Measurements from ENCODE around the gene ATXN7L3.
"Not testable (repeated sequence)": the region's sequence is repeated elsewhere in the genome, so short reads cannot be mapped to it uniquely, and the experiment has no call there.

The ATXN7L3 gene

GRCh38 chr17:44174427-44174826 is 25.3 kb downstream of the ATXN7L3 start:
- no peak for DNase-seq

DNA sequence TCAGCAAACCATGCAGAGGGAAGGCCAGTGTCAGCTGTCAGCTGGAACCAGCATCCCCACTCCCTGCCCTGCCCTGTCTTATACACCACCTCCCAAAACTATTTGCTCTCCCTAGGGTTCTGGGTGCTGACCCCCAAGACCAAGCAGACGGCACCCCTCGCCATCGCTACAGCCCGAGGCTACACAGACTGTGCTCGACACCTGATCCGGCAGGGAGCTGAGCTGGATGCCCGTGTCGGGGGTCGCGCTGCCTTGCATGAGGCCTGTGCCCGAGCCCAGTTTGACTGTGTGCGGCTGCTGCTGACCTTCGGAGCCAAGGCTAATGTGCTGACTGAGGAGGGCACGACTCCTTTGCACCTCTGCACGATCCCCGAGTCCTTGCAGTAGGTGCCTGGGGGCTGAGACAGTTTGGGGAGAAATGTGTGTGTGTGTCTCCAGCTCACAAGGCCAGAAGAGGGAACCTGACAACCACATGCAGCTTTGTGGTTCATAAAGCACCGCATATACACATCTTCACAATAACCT is 27.7 kb downstream of the ATXN7L3 start:
- no peak for DNase-seq

- no peak for DNase-seq
These were observed 29.0 kb downstream of the ATXN7L3 start, which contains the start of gene ASB16 for GRCh38 chr17:44170499-44171201. ASB16 (plus strand) TSS chr17:44170704; CDS start chr17:44170790, 86 bp downstream.

- no peak for DNase-seq
These were observed 29.6 kb downstream of the ATXN7L3 start for GRCh38 chr17:44170135-44170498.

GRCh38 chr17:44167181-44167861 is 32.4 kb downstream of the ATXN7L3 start:
- no peak for DNase-seq

- no peak for DNase-seq
These were observed 35.2 kb downstream of the ATXN7L3 start for GRCh38 chr17:44164476-44164875.

DNA sequence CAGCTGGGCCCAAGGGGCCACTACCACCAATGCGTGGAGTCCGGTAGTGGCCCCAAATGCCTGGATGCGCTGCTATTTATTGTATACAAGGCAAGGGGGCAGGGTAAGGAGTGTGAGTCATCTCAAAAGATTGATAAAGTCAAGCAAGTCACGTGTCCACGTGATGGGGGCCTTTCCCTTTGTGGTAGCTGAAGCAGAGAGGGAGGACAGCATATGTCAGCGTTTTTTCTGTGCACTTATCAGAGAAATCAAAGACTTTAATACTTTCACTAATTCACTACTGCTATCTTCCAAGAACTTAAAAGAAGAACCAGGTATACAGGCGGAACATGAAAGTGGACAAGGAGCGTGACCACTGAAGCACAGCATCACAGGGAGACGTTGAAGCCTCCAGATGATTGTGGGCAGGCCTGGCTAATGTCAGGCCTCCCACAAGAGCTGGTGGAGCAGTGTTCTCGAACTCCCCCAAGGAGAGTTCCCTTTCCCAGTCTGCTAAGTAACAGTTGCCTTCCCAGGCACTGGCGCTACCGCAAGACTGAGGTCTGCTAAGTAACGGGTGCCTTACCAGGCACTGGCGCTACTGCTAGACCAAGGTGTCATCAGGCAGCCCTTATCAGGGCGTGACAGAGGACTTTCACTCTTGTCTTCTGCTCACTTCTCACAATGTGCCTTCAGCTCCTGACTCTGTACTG is 40.0 kb downstream of the ATXN7L3 start:
- DNase-seq: no peak

DNA sequence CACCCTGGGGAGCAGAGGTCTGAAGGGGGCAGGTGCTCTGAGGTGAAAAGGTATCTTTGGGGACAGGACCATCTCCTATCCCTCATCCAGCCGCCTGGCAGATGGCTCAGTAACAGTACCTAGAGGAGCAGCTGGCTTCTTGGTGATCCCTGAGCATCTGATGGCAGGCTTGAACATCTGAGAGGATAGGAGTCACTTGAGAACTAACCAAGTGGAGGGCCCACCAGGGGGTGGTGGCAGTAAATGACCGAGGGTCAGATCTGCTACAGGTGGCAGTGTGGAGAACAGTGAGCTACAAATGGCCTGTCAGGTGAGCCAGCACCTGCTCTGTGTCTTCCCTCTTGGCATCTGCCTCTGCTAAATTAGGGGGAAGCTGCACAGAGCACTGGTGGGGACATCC is 44.2 kb downstream of the ATXN7L3 start:
- DNase-seq: no peak

DNA sequence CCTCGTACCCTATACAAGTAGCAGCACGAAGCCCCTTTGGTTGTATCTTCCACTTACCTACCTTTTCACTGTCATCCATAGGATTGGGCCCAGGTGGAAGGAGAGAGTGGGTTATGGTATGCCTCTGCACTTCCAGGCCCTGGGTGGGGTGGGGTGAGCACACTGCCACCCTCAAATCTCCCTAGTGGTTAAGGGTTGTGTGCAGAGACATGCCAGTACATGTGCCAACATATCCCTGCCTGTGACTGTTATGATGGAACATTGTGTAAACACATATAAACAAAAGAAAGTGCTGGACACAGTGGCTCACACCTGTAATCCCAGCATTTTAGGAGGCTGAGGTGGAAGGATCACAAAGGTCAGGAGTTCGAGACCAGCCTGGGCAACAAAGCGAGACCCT is 46.8 kb downstream of the ATXN7L3 start:
- no peak for DNase-seq

- no peak for DNase-seq
These were observed 49.8 kb downstream of the ATXN7L3 start for GRCh38 chr17:44149750-44150329.

GRCh38 chr17:44149066-44149465 is 50.6 kb downstream of the ATXN7L3 start:
- DNase-seq: not testable (repeated sequence)

DNA sequence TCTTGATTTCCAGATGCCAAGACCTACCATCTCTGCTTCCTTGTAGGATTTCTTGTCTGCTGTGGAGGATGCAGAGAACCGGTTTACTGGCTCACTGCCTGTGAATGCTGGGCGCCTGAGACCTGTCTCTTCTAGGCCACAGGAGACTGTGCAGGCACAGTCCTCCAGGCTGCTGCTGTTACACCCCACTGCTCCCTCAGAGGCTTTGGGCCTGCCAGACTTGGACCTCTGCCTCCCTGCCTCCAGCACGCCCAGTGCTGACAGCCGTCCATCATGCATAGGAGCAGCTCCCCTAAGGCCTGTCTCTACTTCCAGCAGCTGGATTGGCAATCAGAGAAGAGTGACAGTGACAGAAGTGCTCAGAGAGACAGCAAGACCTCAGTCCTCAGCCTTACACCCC is 51.9 kb downstream of the ATXN7L3 start:
- no peak for DNase-seq

DNA sequence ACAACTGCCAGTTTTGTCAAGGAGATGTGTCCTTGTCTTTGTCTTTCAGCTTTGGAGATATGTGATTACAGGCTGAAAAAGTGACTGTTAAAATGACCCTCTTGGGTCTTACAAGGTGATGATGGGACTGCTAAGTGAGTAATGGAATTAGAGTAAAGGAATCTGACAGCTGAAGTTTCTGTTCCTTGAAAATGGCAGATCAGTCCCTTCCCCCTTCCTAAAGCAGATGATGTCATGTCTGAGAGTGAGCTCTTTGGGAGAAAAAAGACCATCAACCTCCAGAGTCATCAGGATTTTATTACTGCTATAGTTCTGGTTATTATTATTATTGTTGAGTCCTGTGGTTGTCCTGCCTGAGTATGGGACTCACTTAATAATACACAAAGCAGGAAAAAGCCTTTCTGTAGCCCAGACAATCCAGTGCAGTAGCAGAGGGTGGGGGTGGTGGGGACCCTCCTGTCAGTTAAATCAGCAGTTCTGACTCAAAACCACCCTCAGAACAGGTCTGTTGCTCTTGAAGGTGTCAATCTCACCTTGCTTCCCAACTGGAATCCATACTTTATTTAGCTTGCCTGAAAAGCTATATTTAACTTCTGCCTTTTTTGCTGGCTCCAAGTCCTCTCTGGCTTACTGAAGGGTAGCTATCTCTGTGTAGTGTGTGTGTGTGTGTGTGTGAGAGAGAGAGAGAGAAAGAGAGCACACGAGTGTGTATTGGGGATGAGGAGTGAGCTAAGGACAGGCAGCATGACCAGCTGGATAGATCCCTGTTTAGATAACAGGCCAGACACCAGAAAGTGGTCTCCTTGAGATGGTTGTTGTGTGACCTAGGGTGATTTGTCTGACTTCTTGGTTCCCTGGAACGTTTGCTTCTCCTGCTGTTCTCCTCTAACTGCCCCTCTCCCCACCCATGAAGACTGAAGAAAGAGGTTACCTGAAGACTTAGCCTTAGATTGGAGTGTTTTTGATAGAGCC is 53.0 kb downstream of the ATXN7L3 start:
- DNase-seq: no peak

- DNase-seq: no peak
These were observed 54.5 kb downstream of the ATXN7L3 start for GRCh38 chr17:44144966-44145739.

DNA sequence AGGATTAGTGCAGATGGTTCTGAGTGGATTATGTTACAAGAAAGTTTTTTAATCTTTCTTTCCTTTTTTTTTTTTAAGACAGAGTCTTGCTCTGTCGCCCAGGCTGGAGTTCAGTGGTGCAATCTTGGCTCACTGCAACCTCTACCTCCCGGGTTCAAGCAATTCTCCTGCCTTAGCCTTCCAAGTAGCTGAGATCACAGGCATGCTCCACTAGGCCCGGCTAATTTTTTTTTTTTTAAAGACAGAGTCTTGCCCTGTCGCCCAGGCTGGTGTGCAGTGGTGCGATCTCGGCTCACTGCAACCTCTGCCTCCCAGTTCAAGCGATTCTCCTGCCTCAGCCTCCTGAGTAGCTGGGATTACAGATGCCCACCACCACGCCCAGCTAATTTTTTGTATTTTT is 55.8 kb downstream of the ATXN7L3 start:
- DNase-seq: not testable (repeated sequence)

Measured in NK-92 treated with Interleukin-12 subunit alpha and Interleukin-12 subunit beta, amount 100 ng/mL, for 24 hours (cell line).